OCI-LY7 (cell line): ENCODE results near the gene NRK.

ENCODE experiments used
- EZH2phosphoT487 ChIP-seq: fragments of 200-600 bp; sonication (generic); IDR thresholded peaks from 2 replicates; pipeline ENCODE4 v1.6.1; 2018; ENCODE audit warnings: low read depth, borderline replicate concordance, mild to moderate bottlenecking, mixed run types, antibody characterized with exemption, low read length, moderate library complexity, mixed read lengths
- TF ChIP-seq, protein P1 (sequence below): fragments of 200-600 bp; sonication (generic); conservative IDR thresholded peaks from 2 replicates; pipeline ENCODE4 v1.5.1; 2014; ENCODE audit warnings: mild to moderate bottlenecking, antibody characterized with exemption, low read length, moderate library complexity, mixed read lengths

DNA sequence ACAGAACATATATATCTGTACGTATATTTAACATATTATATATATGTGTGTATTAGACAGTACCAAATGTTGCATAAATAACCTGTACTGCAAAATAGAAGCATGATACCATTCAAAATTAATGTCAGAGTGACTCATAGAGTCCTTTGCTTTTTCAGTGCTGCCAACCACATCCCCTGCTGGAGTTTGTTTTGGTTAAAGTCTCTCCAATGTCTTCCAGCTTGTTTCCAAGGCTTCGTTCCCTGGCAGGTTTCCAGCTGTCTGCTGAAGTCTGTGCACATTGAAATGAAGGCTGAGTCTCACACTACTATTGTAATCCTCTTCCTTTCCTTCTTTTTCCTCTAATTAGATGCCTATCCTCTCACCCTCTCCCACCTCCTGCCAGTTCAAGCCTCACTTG lies 14.9 kb downstream of the NRK start:
- TF ChIP-seq, protein P1, sequence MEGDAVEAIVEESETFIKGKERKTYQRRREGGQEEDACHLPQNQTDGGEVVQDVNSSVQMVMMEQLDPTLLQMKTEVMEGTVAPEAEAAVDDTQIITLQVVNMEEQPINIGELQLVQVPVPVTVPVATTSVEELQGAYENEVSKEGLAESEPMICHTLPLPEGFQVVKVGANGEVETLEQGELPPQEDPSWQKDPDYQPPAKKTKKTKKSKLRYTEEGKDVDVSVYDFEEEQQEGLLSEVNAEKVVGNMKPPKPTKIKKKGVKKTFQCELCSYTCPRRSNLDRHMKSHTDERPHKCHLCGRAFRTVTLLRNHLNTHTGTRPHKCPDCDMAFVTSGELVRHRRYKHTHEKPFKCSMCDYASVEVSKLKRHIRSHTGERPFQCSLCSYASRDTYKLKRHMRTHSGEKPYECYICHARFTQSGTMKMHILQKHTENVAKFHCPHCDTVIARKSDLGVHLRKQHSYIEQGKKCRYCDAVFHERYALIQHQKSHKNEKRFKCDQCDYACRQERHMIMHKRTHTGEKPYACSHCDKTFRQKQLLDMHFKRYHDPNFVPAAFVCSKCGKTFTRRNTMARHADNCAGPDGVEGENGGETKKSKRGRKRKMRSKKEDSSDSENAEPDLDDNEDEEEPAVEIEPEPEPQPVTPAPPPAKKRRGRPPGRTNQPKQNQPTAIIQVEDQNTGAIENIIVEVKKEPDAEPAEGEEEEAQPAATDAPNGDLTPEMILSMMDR = no peak
- TF ChIP-seq EZH2phosphoT487 = no peak
